Ovary (tissue), 3 donors: ENCODE data around the gene MEN1.

ENCODE experiments used
- POLR2A ChIP-seq: fragments of 450-650 bp; IDR thresholded peaks from one replicate; pipeline ENCODE4 v1.6.1; 2017; ENCODE audit warnings: antibody characterized with exemption, mild to moderate bottlenecking, moderate library complexity
- TF ChIP-seq, protein P1 (sequence below), 3 donors: fragments of 450-650 bp in 2 of 3; fragments of 200-600 bp in 1 of 3; IDR thresholded peaks; one replicate each; pipeline versions ENCODE4 v1.5.1 to v1.8.0; 2016 to 2022; ENCODE audit warnings: antibody characterized with exemption in 3 of 3, mild to moderate bottlenecking in 1 of 3
- donor health status: DM: no; HTN: no; CAD: no.

DNA sequence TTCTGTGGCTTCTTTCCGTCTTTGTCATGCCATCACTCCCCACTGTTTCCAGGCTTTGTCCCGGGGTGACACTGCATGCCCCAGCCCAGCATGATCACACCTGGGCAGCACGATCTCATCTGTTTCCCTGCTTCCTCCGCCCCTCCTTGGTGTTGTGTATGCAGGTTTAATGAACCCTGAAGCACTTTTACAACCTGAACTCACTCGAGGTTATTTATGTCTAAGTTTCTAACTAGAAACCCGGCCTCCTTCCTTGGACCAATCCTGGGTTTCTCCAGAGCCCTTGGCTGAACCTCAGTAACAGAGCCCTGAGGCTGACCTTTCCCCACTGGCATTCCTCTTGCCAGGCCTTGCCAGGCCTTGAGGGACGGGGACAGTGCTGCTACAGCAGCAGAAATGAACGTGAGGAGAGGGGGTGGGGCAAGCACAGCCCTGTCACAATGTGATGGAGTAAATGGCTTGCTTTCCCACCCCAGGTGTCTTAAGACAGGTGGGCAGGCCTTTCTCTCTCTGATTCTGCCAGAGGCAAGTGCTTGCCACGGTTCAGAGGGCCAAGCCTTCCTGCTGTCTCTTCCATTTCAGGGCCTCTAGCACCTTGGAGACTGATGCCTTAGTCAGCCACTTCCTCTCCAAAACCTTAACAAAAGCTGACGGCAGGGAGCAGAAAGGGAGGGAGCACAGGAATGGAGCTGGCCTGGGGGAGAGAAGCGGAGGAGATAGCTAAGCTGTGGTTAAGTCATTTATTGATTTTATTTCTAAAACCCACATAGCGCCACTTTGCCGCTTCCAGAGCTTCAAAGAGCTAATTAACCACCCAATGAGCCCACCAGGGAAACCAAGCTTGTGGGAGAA is 47.5 kb downstream of the MEN1 start:
- TF ChIP-seq, protein P1, sequence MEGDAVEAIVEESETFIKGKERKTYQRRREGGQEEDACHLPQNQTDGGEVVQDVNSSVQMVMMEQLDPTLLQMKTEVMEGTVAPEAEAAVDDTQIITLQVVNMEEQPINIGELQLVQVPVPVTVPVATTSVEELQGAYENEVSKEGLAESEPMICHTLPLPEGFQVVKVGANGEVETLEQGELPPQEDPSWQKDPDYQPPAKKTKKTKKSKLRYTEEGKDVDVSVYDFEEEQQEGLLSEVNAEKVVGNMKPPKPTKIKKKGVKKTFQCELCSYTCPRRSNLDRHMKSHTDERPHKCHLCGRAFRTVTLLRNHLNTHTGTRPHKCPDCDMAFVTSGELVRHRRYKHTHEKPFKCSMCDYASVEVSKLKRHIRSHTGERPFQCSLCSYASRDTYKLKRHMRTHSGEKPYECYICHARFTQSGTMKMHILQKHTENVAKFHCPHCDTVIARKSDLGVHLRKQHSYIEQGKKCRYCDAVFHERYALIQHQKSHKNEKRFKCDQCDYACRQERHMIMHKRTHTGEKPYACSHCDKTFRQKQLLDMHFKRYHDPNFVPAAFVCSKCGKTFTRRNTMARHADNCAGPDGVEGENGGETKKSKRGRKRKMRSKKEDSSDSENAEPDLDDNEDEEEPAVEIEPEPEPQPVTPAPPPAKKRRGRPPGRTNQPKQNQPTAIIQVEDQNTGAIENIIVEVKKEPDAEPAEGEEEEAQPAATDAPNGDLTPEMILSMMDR (IDR thresholded peaks at IDR 0.05): no peak
- no peak for TF ChIP-seq POLR2A
